Gastrocnemius medialis (tissue), 4 donors: ENCODE data around the gene TMEM132D. TPM values are rescaled to one million over a fixed set of nuclear protein-coding genes. Genes with fewer than 3 reads are reported as not detected.

Experiments used
- ATAC-seq, 2 donors: fragments of 150-250 bp; one replicate each; pipeline ENCODE4 v1.9.1; 2016
- DNase-seq, 2 donors: peaks; one replicate each; pipeline ENCODE4 v3.0.0-alpha.2; 2019
- H3K27ac ChIP-seq, 4 donors: fragments of 200-600 bp; sonication (generic); 1 replicate in 1 of 4; 2 replicates in 3 of 4; pipeline ENCODE4 v1.5.1; 2016 to 2018; ENCODE audit warnings: mild to moderate bottlenecking in 2 of 4, moderate library complexity in 1 of 4
- H3K27me3 ChIP-seq, 3 donors: fragments of 200-600 bp; sonication (generic) in 2 of 3; 1 replicate in 1 of 3; 2 replicates in 2 of 3; pipeline versions ENCODE4 v1.5.1 to v1.6.0; 2016 to 2019; ENCODE audit warnings: mild to moderate bottlenecking in 1 of 3, moderate library complexity in 1 of 3
- H3K36me3 ChIP-seq, 2 donors: fragments of 200-600 bp; sonication (generic) in 1 of 2; one replicate each; pipeline ENCODE4 v1.5.1; 2017 to 2018
- H3K4me1 ChIP-seq, 2 donors: fragments of 200-600 bp; sonication (generic) in 1 of 2; one replicate each; pipeline ENCODE4 v1.5.1; 2016 to 2017; ENCODE audit warnings: mild to moderate bottlenecking in 2 of 2
- H3K4me3 ChIP-seq, 4 donors: fragments of 200-600 bp; sonication (generic) in 3 of 4; 1 replicate in 1 of 4; 2 replicates in 3 of 4; pipeline ENCODE4 v1.5.1; 2016 to 2019; ENCODE audit warnings: mild to moderate bottlenecking in 2 of 4
- H3K9me3 ChIP-seq, 3 donors: fragments of 200-600 bp; sonication (generic) in 2 of 3; 1 replicate in 1 of 3; 2 replicates in 2 of 3; pipeline ENCODE4 v1.5.1; 2016 to 2019
- POLR2A ChIP-seq, 2 donors: fragments of 450-650 bp; IDR thresholded peaks; one replicate each; pipeline ENCODE4 v1.6.1; 2017; ENCODE audit warnings: antibody characterized with exemption in 2 of 2, mild to moderate bottlenecking in 2 of 2, moderate library complexity in 2 of 2
- in situ Hi-C, 4 donors: fragments of 200-750 bp; cut with MboI; loops; one replicate each; pipeline versions ENCODE4 v1.15.0 to v1.8.0; 2017; ENCODE audit warnings: low sequenced_read_pairs in 4 of 4
- intact Hi-C: fragments of 100-400 bp; cut with DNase I; formaldehyde crosslinking; loops from one replicate; pipeline ENCODE4 v1.15.1; 2023; ENCODE audit warnings: low total_unique reads
- total RNA-seq, 4 donors: library from RNA; depleted of rRNA; stranded (reverse); fragments of >200 nt; gene quantifications; one replicate each; pipeline versions ENCODE4 v1.1.0 to v1.2.3, GENCODE V29; 2016
- TF ChIP-seq, protein P1 (sequence below), 5 experiments: fragments of 450-650 bp in 3 of 5; fragments of 200-600 bp in 2 of 5; sonication (generic) in 2 of 5; IDR thresholded peaks in 4 of 5; conservative IDR thresholded peaks in 1 of 5; 1 replicate in 4 of 5; 2 replicates in 1 of 5; pipeline ENCODE4 v1.5.1; 2016 to 2019; ENCODE audit warnings: antibody characterized with exemption in 5 of 5, mild to moderate bottlenecking in 3 of 5, moderate library complexity in 3 of 5

TMEM132D gene
- total RNA-seq, 4 donors from 2014 or later, result not detected

DNA sequence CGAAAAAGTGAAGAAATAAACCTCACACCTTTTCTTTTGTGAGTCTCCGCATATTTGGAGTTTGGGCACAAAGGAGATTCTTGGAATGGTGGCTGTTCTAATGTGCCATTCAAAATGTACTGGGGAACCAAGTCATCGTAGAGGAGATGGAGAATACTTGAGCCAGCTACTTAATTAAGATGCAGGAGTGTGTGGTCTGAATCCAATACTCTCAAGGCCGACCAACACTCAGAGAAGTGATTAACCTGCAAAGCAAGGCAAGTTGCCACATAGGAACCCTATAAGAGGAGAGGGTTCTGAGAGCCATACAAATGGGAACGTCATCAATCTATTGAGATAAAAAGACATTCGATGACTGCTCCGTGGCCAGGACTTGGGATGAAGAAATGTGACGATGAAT, 603.8 kb downstream of the TMEM132D start:
- DNase-seq, result no peak
- Histone ChIP-seq H3K4me1 (no peaks in the 10 kb centered on the region), H3K27me3 (no peaks in the 10 kb centered on the region), H3K4me3 (no peak overlapping the region), H3K9me3 (no peaks in the 10 kb centered on the region), H3K36me3 (no peaks in the 10 kb centered on the region), H3K27ac (no peak overlapping the region)
- TF ChIP-seq POLR2A (IDR thresholded peaks at IDR 0.05), result no peak
- TF ChIP-seq, protein P1, sequence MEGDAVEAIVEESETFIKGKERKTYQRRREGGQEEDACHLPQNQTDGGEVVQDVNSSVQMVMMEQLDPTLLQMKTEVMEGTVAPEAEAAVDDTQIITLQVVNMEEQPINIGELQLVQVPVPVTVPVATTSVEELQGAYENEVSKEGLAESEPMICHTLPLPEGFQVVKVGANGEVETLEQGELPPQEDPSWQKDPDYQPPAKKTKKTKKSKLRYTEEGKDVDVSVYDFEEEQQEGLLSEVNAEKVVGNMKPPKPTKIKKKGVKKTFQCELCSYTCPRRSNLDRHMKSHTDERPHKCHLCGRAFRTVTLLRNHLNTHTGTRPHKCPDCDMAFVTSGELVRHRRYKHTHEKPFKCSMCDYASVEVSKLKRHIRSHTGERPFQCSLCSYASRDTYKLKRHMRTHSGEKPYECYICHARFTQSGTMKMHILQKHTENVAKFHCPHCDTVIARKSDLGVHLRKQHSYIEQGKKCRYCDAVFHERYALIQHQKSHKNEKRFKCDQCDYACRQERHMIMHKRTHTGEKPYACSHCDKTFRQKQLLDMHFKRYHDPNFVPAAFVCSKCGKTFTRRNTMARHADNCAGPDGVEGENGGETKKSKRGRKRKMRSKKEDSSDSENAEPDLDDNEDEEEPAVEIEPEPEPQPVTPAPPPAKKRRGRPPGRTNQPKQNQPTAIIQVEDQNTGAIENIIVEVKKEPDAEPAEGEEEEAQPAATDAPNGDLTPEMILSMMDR (IDR thresholded peaks at IDR 0.05 in 4 of 5, conservative IDR thresholded peaks at IDR 0.05 in 1 of 5), result no peak
- no peak for ATAC-seq
- in situ Hi-C loops, result no loop called here
- intact Hi-C loops, result no loop called here

DNA sequence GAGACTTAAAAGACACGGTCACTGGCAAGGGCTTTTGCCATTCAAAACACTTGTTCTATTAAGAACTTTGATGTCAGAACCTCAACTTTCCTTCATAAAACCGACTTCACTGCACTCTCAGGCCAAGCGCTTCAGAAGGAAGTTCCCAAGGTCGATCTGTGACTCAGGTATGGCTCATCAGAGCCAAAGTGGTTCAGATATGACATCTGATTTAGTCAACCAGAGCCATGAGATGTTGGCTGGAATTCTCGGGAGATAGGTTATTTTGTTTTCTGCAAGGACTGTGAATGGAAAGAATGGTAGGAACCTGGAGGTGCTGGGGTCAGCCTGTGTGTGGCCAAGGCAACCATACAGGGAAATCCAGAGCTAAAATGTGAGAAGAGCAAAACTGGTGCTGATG, 604.9 kb downstream of the TMEM132D start:
- no peak overlapping the region for H3K27ac ChIP-seq
- no peaks in the 10 kb centered on the region for H3K4me1 ChIP-seq
- no peaks in the 10 kb centered on the region for H3K27me3 ChIP-seq
- in situ Hi-C loops, result no loop called here
- ATAC-seq, result no peak
- TF ChIP-seq, protein P1 (IDR thresholded peaks at IDR 0.05 in 4 of 5, conservative IDR thresholded peaks at IDR 0.05 in 1 of 5), result no peak
- TF ChIP-seq POLR2A (IDR thresholded peaks at IDR 0.05), result no peak
- no peaks in the 10 kb centered on the region for H3K9me3 ChIP-seq
- DNase-seq, result no peak
- H3K36me3 ChIP-seq, result no peaks in the 10 kb centered on the region
- intact Hi-C loops, result no loop called here
- H3K4me3 ChIP-seq, result no peak overlapping the region

DNA sequence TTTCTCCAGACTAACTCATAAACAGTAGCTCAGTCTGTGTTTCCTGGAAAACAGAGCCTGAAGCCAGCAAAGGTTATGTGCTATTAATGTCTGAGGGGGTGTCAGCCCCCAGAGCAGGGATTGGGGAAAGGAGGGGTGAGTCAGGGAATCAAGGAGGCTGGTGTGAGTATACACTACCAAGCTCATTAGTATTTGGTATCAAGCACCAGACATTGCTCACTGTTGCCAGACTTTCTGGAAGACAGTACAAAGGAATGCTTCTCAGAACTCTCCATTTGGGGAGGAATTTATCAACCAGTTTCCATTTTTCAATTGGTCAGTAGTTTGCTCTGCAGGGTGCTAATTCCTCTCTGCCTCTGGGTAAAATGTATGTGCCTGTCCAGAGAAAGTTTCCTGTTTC, 607.2 kb downstream of the TMEM132D start:
- no peak for ATAC-seq
- H3K4me3 ChIP-seq, result no peak overlapping the region
- no peaks in the 10 kb centered on the region for H3K4me1 ChIP-seq
- H3K27me3 ChIP-seq, result no peaks in the 10 kb centered on the region
- DNase-seq, result no peak
- H3K36me3 ChIP-seq, result no peaks in the 10 kb centered on the region
- no peaks in the 10 kb centered on the region for H3K9me3 ChIP-seq
- in situ Hi-C loops, result no loop called here
- TF ChIP-seq, protein P1 (IDR thresholded peaks at IDR 0.05 in 4 of 5, conservative IDR thresholded peaks at IDR 0.05 in 1 of 5), result no peak
- TF ChIP-seq POLR2A (IDR thresholded peaks at IDR 0.05), result no peak
- H3K27ac ChIP-seq, result no peak overlapping the region
- intact Hi-C loops, result no loop called here

DNA sequence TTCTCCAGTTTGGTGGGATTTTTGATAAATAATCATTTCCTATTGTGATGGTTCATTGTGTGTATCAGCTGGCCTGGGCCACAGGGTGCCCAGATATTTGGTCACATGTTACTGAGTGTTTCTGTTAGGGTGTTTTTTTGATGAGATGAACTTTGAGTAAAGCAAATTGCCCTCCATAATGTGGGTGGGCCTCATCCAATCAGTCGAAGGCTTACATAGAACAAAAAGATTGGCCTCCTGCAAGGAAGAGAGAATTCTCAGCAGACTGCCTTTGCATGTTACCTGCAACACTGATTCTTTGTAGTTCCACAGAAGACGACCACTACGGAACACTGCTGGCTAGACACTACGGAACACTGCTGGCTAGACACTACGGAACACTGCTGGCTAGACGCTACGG, 609.0 kb downstream of the TMEM132D start:
- no peaks in the 10 kb centered on the region for H3K36me3 ChIP-seq
- no peak overlapping the region for H3K4me3 ChIP-seq
- TF ChIP-seq, protein P1 (IDR thresholded peaks at IDR 0.05 in 4 of 5, conservative IDR thresholded peaks at IDR 0.05 in 1 of 5), result no peak
- TF ChIP-seq POLR2A (IDR thresholded peaks at IDR 0.05), result no peak
- H3K27me3 ChIP-seq, result no peaks in the 10 kb centered on the region
- intact Hi-C loops (no loop called here), in situ Hi-C loops (no loop called here)
- ATAC-seq (no peak), DNase-seq (no peak)
- H3K4me1 ChIP-seq, result no peaks in the 10 kb centered on the region
- H3K27ac ChIP-seq, result no peak overlapping the region
- no peaks in the 10 kb centered on the region for H3K9me3 ChIP-seq

DNA sequence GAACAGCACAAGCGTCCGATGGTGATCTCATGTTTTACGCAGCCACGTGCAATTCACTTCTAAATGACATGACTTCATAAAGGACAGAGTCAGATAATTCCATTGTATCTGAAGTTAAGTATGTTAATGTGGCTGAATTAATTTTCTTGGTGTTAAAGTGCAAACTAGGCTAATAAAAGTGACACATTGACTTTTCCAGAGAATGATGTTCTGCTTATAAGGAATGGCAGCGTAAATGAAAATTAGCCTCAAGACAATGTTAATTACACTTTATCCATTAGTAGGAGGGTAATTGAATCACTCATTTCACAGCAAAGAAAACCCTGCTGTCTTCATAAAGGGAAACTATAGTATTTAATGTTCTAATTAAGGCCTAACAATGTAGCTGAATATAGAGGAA, 624.1 kb downstream of the TMEM132D start:
- Histone ChIP-seq H3K4me3 (no peak overlapping the region), H3K4me1 (no peaks in the 10 kb centered on the region), H3K27ac (no peak overlapping the region), H3K36me3 (no peaks in the 10 kb centered on the region), H3K9me3 (no peaks in the 10 kb centered on the region), H3K27me3 (no peaks in the 10 kb centered on the region)
- DNase-seq (no peak), ATAC-seq (no peak)
- in situ Hi-C loops (no loop called here), intact Hi-C loops (no loop called here)
- TF ChIP-seq POLR2A (IDR thresholded peaks at IDR 0.05), result no peak
- TF ChIP-seq, protein P1 (IDR thresholded peaks at IDR 0.05 in 4 of 5, conservative IDR thresholded peaks at IDR 0.05 in 1 of 5), result no peak
